ENCODE measurements around the gene OR52E8.

The OR52E8 gene

GRCh38 chr11:5878564-5878963, 21.1 kb upstream of the OR52E8 start:
- no peak for TF ChIP-seq CTCF (IDR thresholded peaks at IDR 0.05)

- no peak for TF ChIP-seq CTCF (IDR thresholded peaks at IDR 0.05)
These were observed 8.3 kb upstream of the OR52E8 start for GRCh38 chr11:5865826-5866225.

GRCh38 chr11:5851002-5851401, 6.5 kb downstream of the OR52E8 start:
- no peak for TF ChIP-seq CTCF (IDR thresholded peaks at IDR 0.05)

GRCh38 chr11:5847711-5848110, 9.8 kb downstream of the OR52E8 start:
- TF ChIP-seq CTCF (IDR thresholded peaks at IDR 0.05): no peak

GRCh38 chr11:5846701-5847100, 10.8 kb downstream of the OR52E8 start:
- no peak for TF ChIP-seq CTCF (IDR thresholded peaks at IDR 0.05)

GRCh38 chr11:5841797-5842196, 15.7 kb downstream of the OR52E8 start, which contains the start of gene OR52E6:
TSS of gene OR52E6 (minus strand) at chr11:5841897. CDS start at chr11:5841897, 0 bp downstream.
- TF ChIP-seq CTCF (IDR thresholded peaks at IDR 0.05): no peak

GRCh38 chr11:5837695-5838094, 19.8 kb downstream of the OR52E8 start:
- TF ChIP-seq CTCF (IDR thresholded peaks at IDR 0.05): no peak

GRCh38 chr11:5833446-5833845, 24.0 kb downstream of the OR52E8 start:
- TF ChIP-seq CTCF (IDR thresholded peaks at IDR 0.05): no peak
